Limb (tissue), 2 donors: Measurements from ENCODE around the gene MAP2.

Experiments
- DNase-seq, 2 donors: peaks; one replicate each; pipeline ENCODE4 v3.0.0-alpha.2; 2016; ENCODE audit errors: extremely low spot score in 2 of 2

The MAP2 gene

GRCh38 chr2:209702775-209703174, 278.9 kb downstream of the MAP2 start:
- DNase-seq: no peak

GRCh38 chr2:209713219-209713618, 289.4 kb downstream of the MAP2 start:
- no peak for DNase-seq

- no peak for DNase-seq
These were observed 295.2 kb downstream of the MAP2 start for GRCh38 chr2:209719034-209719433.

GRCh38 chr2:209721497-209721896, 297.6 kb downstream of the MAP2 start:
- no peak for DNase-seq

- DNase-seq: no peak
These were observed 302.5 kb downstream of the MAP2 start for GRCh38 chr2:209726311-209726710.

GRCh38 chr2:209727077-209727476, 303.2 kb downstream of the MAP2 start:
- no peak for DNase-seq

- DNase-seq: no peak
These were observed 311.0 kb downstream of the MAP2 start for GRCh38 chr2:209734805-209735204.

- no peak for DNase-seq
These were observed 318.1 kb downstream of the MAP2 start for GRCh38 chr2:209741953-209742352.

GRCh38 chr2:209753020-209753419, 329.2 kb downstream of the MAP2 start:
- DNase-seq: no peak

- no peak for DNase-seq
These were observed 333.3 kb downstream of the MAP2 start for GRCh38 chr2:209757163-209757562.

GRCh38 chr2:209761566-209761965, 337.7 kb downstream of the MAP2 start:
- no peak for DNase-seq

GRCh38 chr2:209762563-209762962, 338.7 kb downstream of the MAP2 start:
- DNase-seq: no peak

GRCh38 chr2:209763106-209763505, 339.3 kb downstream of the MAP2 start:
- DNase-seq: no peak

GRCh38 chr2:209766613-209767012, 342.8 kb downstream of the MAP2 start:
- no peak for DNase-seq

GRCh38 chr2:209767316-209767715, 343.5 kb downstream of the MAP2 start:
- no peak for DNase-seq

- DNase-seq: no peak
These were observed 344.7 kb downstream of the MAP2 start for GRCh38 chr2:209768557-209768956.

- peak; percentile 61 to 93 for DNase-seq
These were observed 347.8 kb downstream of the MAP2 start, which contains the start of gene UNC80 for GRCh38 chr2:209771474-209772289. UNC80 (plus strand) TSS chr2:209771832; CDS start chr2:209772073, 241 bp downstream.

GRCh38 chr2:209772290-209772685, 348.4 kb downstream of the MAP2 start:
- DNase-seq: no peak

GRCh38 chr2:209773377-209773776, 349.5 kb downstream of the MAP2 start:
- DNase-seq: no peak
